Brain pericyte (primary cell): ENCODE results near the gene TMED9.
"Not testable (repeated sequence)": the region's sequence is repeated elsewhere in the genome, so short reads cannot be mapped to it uniquely, and the experiment has no call there.

Experiments
- DNase-seq: peaks from one replicate; pipeline ENCODE4 v3.0.0-alpha.2; 2012; ENCODE audit warnings: low read depth, low spot score

The TMED9 gene

DNA sequence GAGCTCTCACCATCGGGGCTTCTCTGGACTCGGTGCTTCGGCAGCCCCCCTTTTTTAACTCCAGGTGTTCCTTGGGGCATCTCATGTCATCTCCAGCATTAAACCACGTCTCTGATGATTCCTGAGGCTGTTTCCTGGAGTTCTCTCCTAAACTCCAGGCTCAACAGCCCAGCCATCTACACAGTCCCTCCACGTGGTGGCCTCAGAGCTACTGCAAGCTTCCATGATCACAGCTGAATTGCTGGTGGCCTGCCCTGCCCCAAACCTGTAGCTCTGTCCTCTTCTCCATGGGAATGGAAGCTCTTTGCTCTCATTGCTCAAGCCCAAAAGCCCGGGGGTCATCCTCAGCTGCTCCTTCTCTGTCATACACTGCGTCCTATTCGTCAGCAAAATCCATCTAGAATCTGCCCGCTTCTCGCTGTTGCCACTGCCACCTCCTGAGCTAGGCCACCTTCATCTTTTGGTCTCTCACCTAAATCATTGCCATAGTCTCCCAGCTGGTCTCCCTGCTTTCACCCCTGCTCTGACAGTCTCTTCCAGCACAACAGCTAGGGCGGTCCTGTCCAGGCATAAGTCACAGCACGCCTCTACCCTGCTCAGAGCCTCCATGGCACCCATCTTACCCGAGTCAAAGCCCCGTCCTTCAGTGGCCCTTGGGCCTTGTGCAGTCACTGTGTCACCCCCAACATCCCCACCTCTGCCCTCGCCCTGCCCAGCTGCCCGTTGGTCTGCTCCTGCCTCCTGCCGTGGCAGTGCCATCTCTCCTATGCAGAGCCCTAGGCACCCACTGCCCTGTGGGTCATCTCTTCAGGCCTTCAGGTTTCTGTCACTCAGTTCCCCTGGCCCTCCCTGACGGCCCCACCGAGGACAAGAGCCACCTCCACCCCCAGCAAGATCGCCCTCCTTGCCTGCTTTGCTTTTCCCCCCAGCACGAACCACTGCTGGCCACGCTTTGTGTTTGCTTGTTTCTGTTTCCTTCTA, 14.4 kb downstream of the TMED9 start:
- no peak for DNase-seq

DNA sequence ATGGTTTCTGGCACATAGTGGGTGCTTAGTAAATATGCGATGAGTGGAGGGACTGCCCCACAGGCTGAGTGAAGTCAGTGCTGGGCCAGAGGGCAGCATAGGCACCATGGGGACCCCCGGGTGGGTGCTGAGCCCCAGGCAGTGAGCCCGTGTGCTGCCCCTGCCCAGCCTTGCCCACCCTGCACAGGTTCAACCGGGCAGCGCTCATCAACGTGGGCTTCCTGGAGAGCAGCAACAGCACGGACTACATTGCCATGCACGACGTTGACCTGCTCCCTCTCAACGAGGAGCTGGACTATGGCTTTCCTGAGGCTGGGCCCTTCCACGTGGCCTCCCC, 15.1 kb downstream of the TMED9 start:
- no peak for DNase-seq

DNA sequence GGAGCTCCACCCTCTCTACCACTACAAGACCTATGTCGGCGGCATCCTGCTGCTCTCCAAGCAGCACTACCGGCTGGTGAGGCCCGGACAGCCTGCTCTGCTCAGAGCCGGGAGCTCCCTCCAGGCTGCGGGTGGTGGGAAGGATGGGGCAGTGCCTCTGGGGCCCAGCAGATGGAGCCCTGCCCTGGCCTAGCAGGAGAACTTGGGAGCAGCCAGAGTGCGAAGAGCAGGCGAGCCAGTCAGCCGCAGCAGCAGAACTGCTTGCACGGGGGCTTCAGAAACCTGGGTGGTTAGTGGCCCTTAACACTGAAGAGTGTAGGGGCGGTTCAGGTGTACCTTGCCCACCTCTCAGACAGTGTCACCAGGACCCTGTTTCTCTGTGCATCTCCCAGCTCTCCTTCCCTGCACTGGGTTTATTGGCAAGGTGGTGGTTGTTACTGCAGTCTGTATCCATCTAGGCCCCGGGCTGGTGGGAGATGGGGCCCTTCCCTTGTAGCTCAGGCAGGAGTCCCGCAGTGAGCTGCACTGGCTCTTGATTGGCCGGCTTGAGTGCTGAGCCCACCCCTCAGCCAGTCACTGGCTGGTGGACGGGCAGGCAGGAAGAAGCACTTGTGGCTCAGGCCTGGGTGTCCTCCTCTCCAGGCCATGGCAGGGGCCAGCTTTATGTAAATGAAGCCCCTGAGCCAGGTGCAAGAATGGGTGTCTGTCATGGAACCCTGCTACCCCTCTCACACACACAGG, 15.6 kb downstream of the TMED9 start:
- peak; percentile 60 for DNase-seq

DNA sequence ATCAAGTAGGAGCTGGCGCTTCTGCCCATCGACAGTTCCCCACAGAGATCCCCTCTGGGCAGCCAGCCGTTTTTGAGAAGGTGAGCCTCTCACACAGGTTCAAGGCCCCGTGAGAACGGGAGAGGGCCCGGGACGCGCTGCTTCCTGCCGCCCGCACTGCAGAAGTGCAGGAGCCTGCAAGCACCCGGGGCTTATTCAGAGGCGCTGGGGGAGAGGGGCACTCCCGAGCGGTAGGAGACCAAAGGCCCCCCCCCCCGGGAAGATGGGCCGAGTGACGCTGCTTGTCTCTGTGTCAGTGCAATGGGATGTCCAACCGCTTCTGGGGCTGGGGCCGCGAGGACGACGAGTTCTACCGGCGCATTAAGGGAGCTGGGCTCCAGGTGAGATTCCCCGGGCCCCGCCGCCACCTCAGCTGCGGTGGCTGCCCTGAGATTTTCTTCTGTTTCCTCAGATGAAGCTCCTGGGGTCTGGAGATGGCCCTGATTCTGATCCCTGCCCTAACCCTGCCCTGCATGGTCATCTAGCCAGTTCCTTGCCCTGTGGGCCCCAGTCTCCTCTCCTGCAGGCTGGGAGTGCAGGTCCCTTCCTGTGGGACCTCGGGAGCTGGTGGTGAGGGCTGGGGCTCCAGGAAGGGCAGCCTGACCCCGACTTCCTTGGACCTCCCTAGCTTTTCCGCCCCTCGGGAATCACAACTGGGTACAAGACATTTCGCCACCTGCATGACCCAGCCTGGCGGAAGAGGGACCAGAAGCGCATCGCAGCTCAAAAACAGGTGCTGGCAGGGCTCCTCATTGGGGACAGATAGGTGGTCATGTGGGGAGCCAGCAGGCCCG, 16.5 kb downstream of the TMED9 start:
- DNase-seq: no peak

DNA sequence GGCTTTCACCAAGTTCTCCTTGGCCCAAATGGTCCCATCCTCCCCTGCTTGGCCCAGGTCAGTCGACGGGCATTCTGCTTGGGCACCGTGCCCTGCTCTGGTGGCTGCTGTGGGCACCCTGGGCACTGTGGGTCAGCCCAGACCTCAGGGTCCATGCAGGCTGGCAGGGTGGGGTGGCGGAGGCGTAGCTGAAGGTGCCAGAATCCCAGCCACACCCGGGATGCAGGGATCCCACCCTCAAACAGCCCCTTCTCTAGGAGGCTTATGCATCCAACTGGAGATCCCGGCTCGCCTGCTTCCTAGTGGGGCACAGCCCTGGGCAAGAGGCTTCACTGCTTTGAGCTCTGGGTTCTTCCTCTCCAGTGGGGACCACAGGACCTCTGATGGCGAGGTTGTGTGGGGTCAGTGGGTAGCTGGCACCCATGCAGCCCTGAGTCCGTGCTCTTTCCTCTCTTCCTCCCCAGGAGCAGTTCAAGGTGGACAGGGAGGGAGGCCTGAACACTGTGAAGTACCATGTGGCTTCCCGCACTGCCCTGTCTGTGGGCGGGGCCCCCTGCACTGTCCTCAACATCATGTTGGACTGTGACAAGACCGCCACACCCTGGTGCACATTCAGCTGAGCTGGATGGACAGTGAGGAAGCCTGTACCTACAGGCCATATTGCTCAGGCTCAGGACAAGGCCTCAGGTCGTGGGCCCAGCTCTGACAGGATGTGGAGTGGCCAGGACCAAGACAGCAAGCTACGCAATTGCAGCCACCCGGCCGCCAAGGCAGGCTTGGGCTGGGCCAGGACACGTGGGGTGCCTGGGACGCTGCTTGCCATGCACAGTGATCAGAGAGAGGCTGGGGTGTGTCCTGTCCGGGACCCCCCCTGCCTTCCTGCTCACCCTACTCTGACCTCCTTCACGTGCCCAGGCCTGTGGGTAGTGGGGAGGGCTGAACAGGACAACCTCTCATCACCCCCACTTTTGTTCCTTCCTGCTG, 17.4 kb downstream of the TMED9 start:
- no peak for DNase-seq

DNA sequence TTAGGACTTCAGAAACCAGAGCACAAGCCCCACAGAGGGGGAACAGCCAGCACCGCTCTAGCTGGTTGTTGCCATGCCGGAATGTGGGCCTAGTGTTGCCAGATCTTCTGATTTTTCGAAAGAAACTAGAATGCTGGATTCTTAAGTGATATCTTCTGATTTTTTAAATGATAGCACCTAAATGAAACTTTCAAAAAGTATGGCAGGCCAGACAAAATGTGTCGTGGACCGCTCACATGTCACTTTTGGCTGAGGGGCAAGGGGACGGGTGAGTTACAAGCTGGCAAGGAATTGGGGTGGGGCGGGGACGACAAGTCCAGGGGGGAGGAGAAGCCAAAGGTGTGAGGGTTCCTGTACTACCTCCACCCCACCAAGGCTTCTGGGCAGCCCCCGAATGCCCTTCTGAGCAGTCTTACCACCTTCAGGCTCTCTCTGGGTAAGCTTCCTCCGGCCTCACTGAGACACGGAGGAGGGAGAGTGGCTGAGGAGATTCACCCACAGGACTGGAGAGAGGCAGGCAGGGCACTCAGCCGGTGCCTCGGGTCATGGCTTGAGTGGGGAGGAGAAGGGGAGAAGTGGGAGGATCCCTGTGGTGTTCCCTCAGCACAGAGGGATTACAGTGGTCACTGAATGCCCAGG, 18.2 kb downstream of the TMED9 start:
- DNase-seq: no peak

DNA sequence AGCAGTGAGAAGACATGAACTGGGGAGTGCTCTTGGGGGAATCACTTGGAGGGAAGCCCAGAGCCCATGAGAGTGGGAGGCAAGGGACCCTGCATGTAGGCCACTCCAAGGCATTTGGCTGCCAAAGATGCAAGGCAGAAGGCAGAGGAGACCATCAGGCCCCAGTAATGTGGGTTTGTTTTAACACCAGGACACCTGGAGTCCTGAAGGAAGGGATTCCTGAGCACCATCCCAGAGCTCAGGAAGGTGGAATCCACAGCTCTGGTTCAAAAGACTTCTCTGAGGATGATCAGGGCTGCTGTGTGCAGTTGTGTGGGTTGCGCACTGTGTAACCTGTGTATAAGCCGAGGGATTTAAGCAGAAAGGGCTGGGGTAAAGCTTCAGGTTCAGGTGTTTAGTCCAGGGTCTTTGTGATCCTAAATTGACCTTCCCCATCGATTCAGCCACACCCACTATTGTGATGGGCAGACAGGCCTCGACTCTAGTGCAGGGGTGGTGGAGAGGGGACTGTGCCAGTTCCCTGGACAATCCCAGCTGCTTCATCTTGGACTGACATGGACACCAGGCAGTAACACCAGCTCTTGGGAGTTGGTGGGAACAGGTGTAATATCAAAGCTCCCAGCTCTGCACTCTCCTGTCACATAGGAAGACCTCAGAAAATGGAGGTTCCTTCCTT, 18.9 kb downstream of the TMED9 start:
- DNase-seq: no peak

DNA sequence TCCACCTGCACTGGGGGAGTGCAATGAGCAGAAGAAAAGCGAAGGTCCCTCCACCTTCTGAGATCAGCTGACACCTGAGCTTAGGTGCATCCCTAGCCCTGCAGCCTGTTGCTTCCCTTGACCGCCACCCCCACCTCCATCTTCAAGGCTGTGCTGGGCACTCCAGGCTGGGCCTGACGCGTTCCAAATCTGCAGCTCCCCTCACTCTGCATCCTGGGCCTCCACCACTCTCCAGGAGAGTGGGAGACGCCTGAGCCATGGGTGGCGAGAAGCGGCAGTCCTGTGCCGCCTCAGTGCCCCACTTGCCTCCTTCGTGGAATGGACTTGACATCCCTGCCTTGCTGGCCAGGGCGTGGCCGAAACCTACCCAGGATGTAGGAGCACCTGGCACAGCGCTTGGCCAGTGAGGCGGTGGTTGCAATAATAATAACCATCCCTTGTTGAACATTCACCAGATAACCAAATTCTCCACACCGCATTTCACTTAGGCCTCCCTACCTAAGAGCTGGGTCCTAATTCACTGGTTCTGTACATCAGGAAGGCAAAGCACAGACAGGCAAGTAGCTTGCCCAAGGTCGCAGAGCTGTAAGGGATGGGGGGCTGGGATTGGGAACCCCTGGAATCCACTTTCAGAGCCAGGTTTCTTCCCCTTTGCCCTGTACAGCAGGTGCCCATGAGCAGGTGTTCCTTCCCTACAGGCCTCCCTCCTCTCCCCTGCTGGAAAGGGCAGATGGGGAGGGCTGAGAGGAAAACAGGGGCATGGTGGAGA, 19.6 kb downstream of the TMED9 start:
- no peak for DNase-seq

DNA sequence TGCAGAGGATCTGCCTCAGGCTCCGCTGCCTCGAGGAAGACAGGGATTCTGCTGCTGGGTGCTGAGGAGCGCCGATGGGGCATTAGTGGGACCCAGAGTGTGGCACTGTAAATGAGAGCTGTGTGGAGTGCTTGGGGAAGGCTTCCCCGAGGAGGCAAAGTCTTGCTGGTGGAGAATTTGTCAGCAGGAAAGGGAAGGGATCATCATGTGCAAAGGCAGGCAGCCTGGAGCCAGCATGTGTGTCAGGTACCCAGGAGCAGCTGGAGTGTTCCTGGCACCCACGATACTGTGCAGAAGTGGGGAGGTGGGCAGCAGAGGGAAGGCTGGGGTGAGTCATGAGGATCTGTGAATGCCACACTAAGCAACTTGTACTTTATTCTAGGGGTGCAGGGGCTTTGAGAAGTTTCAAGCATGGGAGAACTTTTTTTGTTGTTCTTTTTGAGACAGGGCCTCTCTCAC, 20.2 kb downstream of the TMED9 start:
- DNase-seq: no peak

DNA sequence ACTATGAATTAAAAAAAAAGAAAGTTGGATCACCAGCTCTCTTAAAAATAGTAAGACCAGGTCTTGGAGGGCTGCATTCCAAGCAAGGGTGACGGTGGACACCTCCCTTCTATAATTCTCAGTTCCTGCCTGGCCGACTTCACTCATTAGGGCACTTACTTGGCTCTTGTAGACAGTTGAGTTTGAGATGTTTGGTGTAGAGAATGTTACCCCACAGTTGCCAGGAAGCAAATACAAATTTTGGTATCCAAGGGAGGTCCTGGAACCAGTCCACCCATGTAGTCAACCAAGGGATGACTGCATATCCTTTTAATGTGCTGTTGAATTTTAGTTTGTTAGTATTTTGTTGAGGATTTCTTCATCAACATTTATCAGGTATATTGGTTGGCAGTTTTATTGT, 28.6 kb downstream of the TMED9 start:
- no peak for DNase-seq

DNA sequence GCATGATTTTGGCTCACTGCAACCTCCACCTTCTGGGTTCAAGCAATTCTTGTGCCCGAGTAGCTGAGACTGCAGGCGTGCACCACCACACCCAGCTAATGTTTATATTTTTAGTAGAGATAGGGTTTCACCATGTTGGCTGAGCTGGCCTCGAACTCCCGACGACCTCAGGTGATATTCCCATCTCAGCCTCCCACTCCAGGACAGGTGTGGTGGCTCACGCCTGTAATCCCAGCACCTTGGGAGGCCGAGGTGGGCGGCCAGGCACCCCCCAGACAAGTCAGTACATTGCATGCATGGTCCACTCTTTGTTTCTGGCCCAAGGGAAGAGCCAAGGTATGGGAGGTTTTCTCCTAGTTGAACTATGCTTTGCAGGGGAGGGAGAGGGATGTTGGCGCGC, 32.2 kb downstream of the TMED9 start:
- DNase-seq: not testable (repeated sequence)

DNA sequence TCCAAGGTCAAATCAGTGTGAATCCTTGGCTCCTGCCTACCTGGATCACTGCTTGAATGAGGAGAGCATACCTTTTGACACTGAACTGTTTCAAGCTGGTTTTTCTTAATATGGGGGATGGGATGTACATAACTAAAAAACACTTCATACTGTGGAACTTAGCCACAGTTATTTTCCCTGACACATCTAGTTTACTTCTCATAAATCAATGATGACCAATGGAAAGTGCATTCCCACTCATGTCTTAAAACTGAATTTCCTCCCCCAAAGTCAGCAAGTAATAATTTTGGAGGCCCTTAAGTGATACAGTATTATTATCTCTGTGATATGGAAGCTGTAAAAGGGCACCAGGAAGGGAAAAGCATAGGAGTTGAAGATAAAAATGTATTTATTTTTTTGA, 38.2 kb downstream of the TMED9 start:
- DNase-seq: not testable (repeated sequence)

DNA sequence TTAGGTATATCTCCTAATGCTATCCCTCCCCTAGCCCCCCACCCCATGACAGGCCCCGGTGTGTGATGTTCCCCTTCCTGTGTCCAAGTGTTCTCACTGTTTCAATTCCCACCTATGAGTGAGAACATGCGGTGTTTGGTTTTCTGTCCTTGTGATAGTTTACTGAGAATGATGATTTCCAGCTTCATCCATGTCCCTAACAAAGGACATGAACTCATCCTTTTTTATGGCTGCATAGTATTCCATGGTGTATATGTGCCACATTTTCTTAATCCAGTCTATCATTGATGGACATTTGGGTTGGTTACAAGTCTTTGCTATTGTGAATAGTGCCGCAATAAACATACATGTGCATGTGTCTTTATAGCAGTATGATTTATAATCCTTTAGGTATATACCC, 42.9 kb downstream of the TMED9 start:
- DNase-seq: not testable (repeated sequence)

DNA sequence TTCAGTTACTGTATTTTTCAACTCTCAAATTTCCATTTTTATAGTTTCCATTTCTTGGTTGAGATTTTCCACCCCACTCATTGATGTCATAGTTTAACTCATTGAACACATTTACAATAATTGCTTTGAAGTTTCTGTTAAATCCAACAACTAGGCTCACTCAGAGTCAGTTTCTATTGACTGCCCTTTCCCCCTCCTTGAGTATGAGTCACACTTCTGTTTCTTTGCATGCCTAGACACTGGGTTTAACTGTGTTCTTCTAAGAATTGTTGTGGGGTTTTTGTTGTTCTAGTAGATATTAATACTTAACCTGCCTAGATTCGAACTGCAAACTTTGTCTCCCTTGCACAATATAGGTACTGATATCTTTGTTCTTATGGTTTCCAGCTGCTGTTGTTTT, 53.5 kb downstream of the TMED9 start:
- DNase-seq: not testable (repeated sequence)
